H9 (cell line): ENCODE data around the gene NFASC. TPM values are rescaled to one million over a fixed set of nuclear protein-coding genes. Genes with fewer than 3 reads are reported as not detected.

Source experiments
- DNase-seq: peaks from one replicate; pipeline ENCODE4 v3.0.0-alpha.2; 2017
- H2AFZ ChIP-seq: one replicate; pipeline ENCODE4 v1.6.1; 2013; ENCODE audit warnings: mild to moderate bottlenecking, low read length, control low read depth, moderate library complexity
- H2AK5ac ChIP-seq: 2 replicates; pipeline ENCODE4 v1.6.1; 2013; ENCODE audit warnings: low read length, control low read depth, mixed read lengths; ENCODE audit not compliant: insufficient read length
- H2BK120ac ChIP-seq: one replicate; pipeline ENCODE4 v1.6.1; 2013; ENCODE audit warnings: low read depth, mild to moderate bottlenecking, low read length, control low read depth, inconsistent platforms; ENCODE audit not compliant: poor library complexity, severe bottlenecking
- H2BK12ac ChIP-seq: 2 replicates; pipeline ENCODE4 v1.6.1; 2013; ENCODE audit warnings: low read length, control low read depth, mixed read lengths, low read depth; ENCODE audit not compliant: insufficient read length
- H2BK15ac ChIP-seq: 2 replicates; pipeline ENCODE4 v1.6.1; 2013; ENCODE audit warnings: low read depth, low read length, control low read depth
- H2BK20ac ChIP-seq: one replicate; pipeline ENCODE4 v1.6.1; 2013; ENCODE audit warnings: low read depth, mild to moderate bottlenecking, low read length, control low read depth, inconsistent platforms; ENCODE audit not compliant: poor library complexity, severe bottlenecking
- H2BK5ac ChIP-seq: 2 replicates; pipeline ENCODE4 v1.6.1; 2013; ENCODE audit warnings: low read length, control low read depth, mixed read lengths; ENCODE audit not compliant: insufficient read length
- H3K14ac ChIP-seq: 2 replicates; pipeline ENCODE4 v1.6.1; 2013; ENCODE audit warnings: low read length, control low read depth; ENCODE audit not compliant: insufficient read depth
- H3K18ac ChIP-seq: 2 replicates; pipeline ENCODE4 v1.6.1; 2013; ENCODE audit warnings: low read depth, mild to moderate bottlenecking, mixed read lengths, low read length, control low read depth; ENCODE audit not compliant: insufficient read length
- H3K23ac ChIP-seq: 2 replicates; pipeline ENCODE4 v1.6.1; 2013; ENCODE audit warnings: low read length, control low read depth, mixed read lengths, low read depth; ENCODE audit not compliant: insufficient read length
- H3K23me2 ChIP-seq: 2 replicates; pipeline ENCODE4 v1.6.1; 2013; ENCODE audit warnings: low read depth, mild to moderate bottlenecking, mixed read lengths, low read length, control low read depth; ENCODE audit not compliant: insufficient read length, poor library complexity, severe bottlenecking
- H3K27ac ChIP-seq: 2 replicates; pipeline ENCODE4 v1.5.1; 2013; ENCODE audit warnings: low read length, control low read depth, mixed read lengths, low read depth; ENCODE audit not compliant: insufficient read length
- H3K27me3 ChIP-seq: 2 replicates; pipeline ENCODE4 v1.6.1; 2013; ENCODE audit warnings: low read length, control low read depth, inconsistent platforms; ENCODE audit not compliant: insufficient read depth
- H3K4ac ChIP-seq: 2 replicates; pipeline ENCODE4 v1.6.1; 2013; ENCODE audit warnings: low read depth, mild to moderate bottlenecking, control low read depth, inconsistent platforms, low read length, moderate library complexity
- H3K4me1 ChIP-seq: 2 replicates; pipeline ENCODE4 v1.6.1; 2013; ENCODE audit warnings: low read length, control low read depth, inconsistent platforms; ENCODE audit not compliant: insufficient read depth
- H3K4me2 ChIP-seq: 2 replicates; pipeline ENCODE4 v1.6.1; 2013; ENCODE audit warnings: low read length, control low read depth, mixed read lengths; ENCODE audit not compliant: insufficient read length, insufficient read depth
- H3K56ac ChIP-seq: 2 replicates; pipeline ENCODE4 v1.6.1; 2013; ENCODE audit warnings: low read depth, mild to moderate bottlenecking, mixed read lengths, low read length, control low read depth; ENCODE audit not compliant: insufficient read length
- H3K79me1 ChIP-seq: 2 replicates; pipeline ENCODE4 v1.6.1; 2013; ENCODE audit warnings: low read depth, mild to moderate bottlenecking, moderate library complexity, low read length, control low read depth, inconsistent platforms; ENCODE audit not compliant: insufficient read depth, poor library complexity, severe bottlenecking
- H3K79me2 ChIP-seq: 2 replicates; pipeline ENCODE4 v1.6.1; 2013; ENCODE audit warnings: low read length, control low read depth, inconsistent platforms; ENCODE audit not compliant: insufficient read depth
- H3K9ac ChIP-seq: 2 replicates; pipeline ENCODE4 v1.6.1; 2013; ENCODE audit warnings: low read length, control low read depth, mixed read lengths; ENCODE audit not compliant: insufficient read length; ENCODE audit errors: extremely low read depth
- H3K9me3 ChIP-seq: one replicate; pipeline ENCODE4 v1.6.1; 2013; ENCODE audit warnings: low read depth, low read length, inconsistent platforms; ENCODE audit not compliant: control insufficient read depth
- H3T11ph ChIP-seq: one replicate; pipeline ENCODE4 v1.6.1; 2013; ENCODE audit warnings: mild to moderate bottlenecking, low read length, control low read depth, inconsistent platforms
- H4K20me1 ChIP-seq: one replicate; pipeline ENCODE4 v1.6.1; 2013; ENCODE audit not compliant: control insufficient read depth, insufficient read length, insufficient read depth
- H4K5ac ChIP-seq: 2 replicates; pipeline ENCODE4 v1.6.1; 2013; ENCODE audit warnings: low read depth, mild to moderate bottlenecking, mixed read lengths, low read length, control low read depth; ENCODE audit not compliant: insufficient read length
- H4K8ac ChIP-seq: replicated peaks from 2 replicates; pipeline ENCODE4 v1.6.1; 2013; ENCODE audit warnings: low read length, control low read depth, mixed read lengths, low read depth; ENCODE audit not compliant: insufficient read length
- H4K91ac ChIP-seq: 2 replicates; pipeline ENCODE4 v1.6.1; 2013; ENCODE audit warnings: low read depth, mild to moderate bottlenecking, moderate library complexity, mixed read lengths, low read length, control low read depth; ENCODE audit not compliant: insufficient read length
- H3K27ac Mint-ChIP-seq, 3 experiments: 2 replicates in 2 of 3; 3 replicates in 1 of 3; pipeline ENCODE4 v1.8.0; 2020 to 2021; ENCODE audit warnings: mixed read lengths in 3 of 3, mild to moderate bottlenecking in 1 of 3, moderate library complexity in 1 of 3
- H3K27me3 Mint-ChIP-seq: 2 replicates; pipeline ENCODE4 v1.8.0; 2021; ENCODE audit warnings: low read depth, mild to moderate bottlenecking, moderate library complexity, mixed read lengths
- H3K36me3 Mint-ChIP-seq, 3 experiments: 2 replicates in 2 of 3; 3 replicates in 1 of 3; pipeline ENCODE4 v1.8.0; 2020 to 2021; ENCODE audit warnings: low read depth in 3 of 3, mixed read lengths in 3 of 3; ENCODE audit not compliant: insufficient read depth in 1 of 3
- H3K4me1 Mint-ChIP-seq, 2 experiments: 2 replicates each; pipeline ENCODE4 v1.8.0; 2020; ENCODE audit warnings: mixed read lengths in 2 of 2
- H3K4me3 Mint-ChIP-seq, 2 experiments: 2 replicates in 1 of 2; 3 replicates in 1 of 2; pipeline ENCODE4 v1.8.0; 2020 to 2021; ENCODE audit warnings: mild to moderate bottlenecking in 2 of 2, mixed read lengths in 2 of 2, moderate library complexity in 1 of 2
- H3K9me3 Mint-ChIP-seq, 2 experiments: 2 replicates in 1 of 2; 3 replicates in 1 of 2; pipeline ENCODE4 v1.8.0; 2020; ENCODE audit warnings: mild to moderate bottlenecking in 2 of 2, mixed read lengths in 2 of 2, moderate library complexity in 1 of 2
- CTCF ChIP-seq: fragments of 200-600 bp; sonication (generic); conservative IDR thresholded peaks from 3 replicates; pipeline ENCODE4 v1.8.0; 2021; ENCODE audit warnings: antibody characterized with exemption, mild to moderate bottlenecking
- WGBS: extraction: QIAGEN DNeasy Blood & Tissue Kit; methylation state at CpG from one replicate; pipeline ENCODE4 v1.1.7; 2013; ENCODE audit warnings: missing lambda C conversion rate, low lambda C conversion rate, mixed read lengths; ENCODE audit not compliant: insufficient read length; ENCODE audit errors: extremely low coverage; 5-methylcytosine and 5-hydroxymethylcytosine counted together
- total RNA-seq: library from RNA; stranded (reverse); gene quantifications from 2 replicates; pipeline ENCODE4 v1.2.1, GENCODE V29; 2021

NFASC gene
- total RNA-seq, 1 experiment from 2014 or later = 5.0 TPM

DNA sequence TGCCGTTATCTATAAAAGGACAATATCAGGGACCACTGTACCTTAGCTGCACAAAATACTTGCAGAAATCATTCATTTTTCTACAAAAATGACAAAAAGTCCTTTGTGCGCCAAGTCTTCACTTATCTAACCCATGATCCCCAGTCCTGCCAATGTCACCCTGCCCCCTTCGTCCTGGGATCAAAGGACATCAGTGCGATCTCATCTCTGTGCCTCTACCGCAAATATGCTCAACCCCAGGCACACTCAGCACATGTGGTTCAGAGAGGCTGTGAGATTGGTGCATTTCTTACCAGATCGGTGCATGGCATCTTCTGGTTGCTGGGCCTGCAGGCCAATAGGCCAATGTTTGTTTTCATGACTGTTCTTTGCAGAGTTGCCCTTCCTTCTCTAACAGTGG lies 72.8 kb downstream of the NFASC start:
- no peaks in the 10 kb centered on the region for H3K9me3 ChIP-seq
- H2BK12ac ChIP-seq = no peak overlapping the region
- no peak overlapping the region for H4K8ac ChIP-seq
- H2AFZ ChIP-seq = no peak overlapping the region
- H3K23ac ChIP-seq = no peak overlapping the region
- H3K4me1 ChIP-seq = no peaks in the 10 kb centered on the region
- no peaks in the 10 kb centered on the region for H3K23me2 ChIP-seq
- Mint-ChIP-seq H3K4me1 (no peaks in the 10 kb centered on the region; a peak in 2 of 4 replicates), H3K36me3 (no peaks in the 10 kb centered on the region), H3K27ac (no peak overlapping the region), H3K27me3 (no peaks in the 10 kb centered on the region; the same call in 1 of the 2 replicates), H3K4me3 (no peak overlapping the region), H3K9me3 (no peaks in the 10 kb centered on the region)
- H3K79me1 ChIP-seq = no peaks in the 10 kb centered on the region
- no peak overlapping the region for H3K4ac ChIP-seq
- H3T11ph ChIP-seq = no peak overlapping the region
- no peak overlapping the region for H2BK120ac ChIP-seq
- no peak overlapping the region for H3K14ac ChIP-seq
- H2BK15ac ChIP-seq = no peak overlapping the region
- no peaks in the 10 kb centered on the region for H3K27me3 ChIP-seq
- H2BK5ac ChIP-seq = no peak overlapping the region
- no peak overlapping the region for H2BK20ac ChIP-seq
- H2AK5ac ChIP-seq = no peak overlapping the region
- H3K4me2 ChIP-seq = no peak overlapping the region
- no peaks in the 10 kb centered on the region for H3K79me2 ChIP-seq
- no peak for DNase-seq
- no peak overlapping the region for H3K18ac ChIP-seq
- H4K5ac ChIP-seq = no peak overlapping the region
- H3K9ac ChIP-seq = no peak overlapping the region
- no peak for TF ChIP-seq CTCF
- no peak overlapping the region for H4K91ac ChIP-seq
- no peak overlapping the region for H3K56ac ChIP-seq
- H4K20me1 ChIP-seq = no peaks in the 10 kb centered on the region
- H3K27ac ChIP-seq = no peak overlapping the region
- WGBS = no CpG with 5 or more reads among the region's 6 CpGs
